K562 (cell line): ENCODE measurements around the gene C3orf80. TPM values are rescaled to one million over a fixed set of nuclear protein-coding genes. Genes with fewer than 3 reads are reported as not detected.

Experiments
- ATAC-seq: fragments of 200-7000 bp; cut with Tn5 transposase; 3 replicates; pipeline ENCODE4 v1.9.1; 2020; ENCODE audit warnings: moderate library complexity
- BruUV-seq: library from RNA; stranded (reverse); fragments of 400-500 nt; replicated peaks from 2 replicates; lab custom pipeline; 2021; lab: Mats Ljungman, UMichigan
- CTCF ChIA-PET: fragments of 300-600 bp; formaldehyde crosslinking; extraction: SDS; loops from one replicate; lab custom pipeline; 2021; ENCODE audit warnings: low intra/inter-chr PET ratio; lab: Yijun Ruan, JAX
- POLR2A ChIA-PET: fragments of 300-600, 350-650 bp; sonication (Branson Sonifier 250); formaldehyde crosslinking; extraction: SDS; loops from one replicate; lab custom pipeline; 2021; ENCODE audit warnings: antibody characterized with exemption, inconsistent platforms; lab: Yijun Ruan, JAX
- DNase-seq, 4 experiments: peaks; one replicate each; pipeline versions ENCODE4 v3.0.0 to v3.0.0-alpha.2; 2011 to 2018; ENCODE audit warnings: low spot score in 3 of 4, mixed read lengths in 3 of 4; ENCODE audit errors: extremely low read depth in 1 of 4
- FAIRE-seq: peaks from 2 replicates; lab custom pipeline; 2011; peaks lifted over from hg19 to GRCh38; lab: Jason Lieb, UNC
- H2AFZ ChIP-seq: 2 replicates; pipeline ENCODE4 v1.6.0; 2011; ENCODE audit warnings: low read depth, low read length, control low read depth, inconsistent platforms
- H3K27ac ChIP-seq: fragments of 200-600 bp; 3 replicates; pipeline ENCODE4 v1.8.0; 2011; ENCODE audit warnings: low read depth, mild to moderate bottlenecking, control low read depth, inconsistent platforms, low read length, moderate library complexity, mixed read lengths; ENCODE audit errors: extremely low read depth
- H3K27me3 ChIP-seq, 2 experiments: fragments of 300-600 bp in 1 of 2; 2 replicates in 1 of 2; 3 replicates in 1 of 2; pipeline versions ENCODE4 v1.6.0 to v1.8.0; 2011; ENCODE audit warnings: inconsistent platforms in 2 of 2, low read length in 2 of 2, mild to moderate bottlenecking in 1 of 2, mixed read lengths in 1 of 2, moderate library complexity in 1 of 2; ENCODE audit not compliant: control insufficient read depth in 2 of 2, insufficient read depth in 2 of 2
- H3K36me3 ChIP-seq: fragments of 300-600 bp; 3 replicates; pipeline ENCODE4 v1.8.0; 2011; ENCODE audit warnings: mild to moderate bottlenecking, low read length, inconsistent platforms; ENCODE audit not compliant: control insufficient read depth, insufficient read depth
- H3K4me1 ChIP-seq, 2 experiments: fragments of 200-600 bp in 1 of 2; replicated peaks in 1 of 2; 2 replicates in 1 of 2; 3 replicates in 1 of 2; pipeline versions ENCODE4 v1.5.1 to v1.8.0; 2011; ENCODE audit warnings: inconsistent platforms in 2 of 2, low read length in 2 of 2, mild to moderate bottlenecking in 1 of 2, mixed read lengths in 1 of 2, moderate library complexity in 1 of 2; ENCODE audit not compliant: control insufficient read depth in 2 of 2, insufficient read depth in 2 of 2
- H3K4me2 ChIP-seq: 2 replicates; pipeline ENCODE4 v1.6.1; 2011; ENCODE audit warnings: low read length, control low read depth, inconsistent platforms, mixed read lengths; ENCODE audit not compliant: insufficient read depth
- H3K4me3 ChIP-seq: fragments of 200-600 bp; sonication (generic), shearing (Covaris generic); 2 replicates; pipeline ENCODE4 v1.5.1; 2016; ENCODE audit warnings: control low read depth, inconsistent platforms
- H3K79me2 ChIP-seq: fragments of 200-600 bp; 3 replicates; pipeline ENCODE4 v1.8.0; 2011; ENCODE audit warnings: low read length, inconsistent platforms; ENCODE audit not compliant: control insufficient read depth, insufficient read depth
- H3K9ac ChIP-seq, 2 experiments: 2 replicates each; pipeline versions ENCODE4 v1.6.0 to v1.6.1; 2011; ENCODE audit warnings: low read depth in 2 of 2, low read length in 2 of 2, control low read depth in 1 of 2, inconsistent platforms in 1 of 2, mild to moderate bottlenecking in 1 of 2, mixed read lengths in 1 of 2; ENCODE audit not compliant: insufficient read depth in 1 of 2
- H3K9me1 ChIP-seq: one replicate; pipeline ENCODE4 v1.6.0; 2011; ENCODE audit warnings: inconsistent platforms, mild to moderate bottlenecking, low read length, moderate library complexity; ENCODE audit not compliant: control insufficient read depth, insufficient read depth
- H3K9me3 ChIP-seq: replicated peaks from 2 replicates; pipeline ENCODE4 v1.5.1; 2011; ENCODE audit warnings: low read depth, low read length, inconsistent platforms; ENCODE audit not compliant: control insufficient read depth, insufficient read depth
- H4K20me1 ChIP-seq: replicated peaks from 2 replicates; pipeline ENCODE4 v1.6.1; 2011; ENCODE audit warnings: low read length, inconsistent platforms, mixed read lengths; ENCODE audit not compliant: control insufficient read depth, insufficient read depth
- CBFA2T3 ChIP-seq: fragments of 450-650 bp; IDR thresholded peaks from 2 replicates; pipeline ENCODE4 v1.6.1; 2017
- CBX3 ChIP-seq, 2 experiments: IDR thresholded peaks; 1 replicate in 1 of 2; 2 replicates in 1 of 2; pipeline ENCODE4 v1.6.1; 2012; ENCODE audit warnings: inconsistent platforms in 2 of 2, low read length in 2 of 2, borderline replicate concordance in 1 of 2, control low read depth in 1 of 2
- HCFC1 ChIP-seq: IDR thresholded peaks from 2 replicates; pipeline ENCODE4 v1.6.1; 2012; ENCODE audit warnings: low read depth, low read length, improper control_type of control experiment
- MITF ChIP-seq: IDR thresholded peaks from 2 replicates; pipeline ENCODE4 v1.6.1; 2014; ENCODE audit warnings: antibody characterized with exemption
- TAF7 ChIP-seq: fragments of 450-650 bp; IDR thresholded peaks from 2 replicates; pipeline ENCODE4 v1.6.1; 2016; ENCODE audit warnings: missing genetic modification characterization, missing compliant biosample characterization
- XRCC3 ChIP-seq: fragments of 450-650 bp; IDR thresholded peaks from 2 replicates; pipeline ENCODE4 v1.6.1; 2017; ENCODE audit warnings: mild to moderate bottlenecking, moderate library complexity
- WGBS: fragments of 100-300 bp; shearing (Covaris generic); methylation state at CpG from one replicate; pipeline ENCODE4 v1.1.6; 2016; ENCODE audit warnings: low coverage, mixed read lengths; ENCODE audit not compliant: insufficient coverage; ENCODE audit errors: missing lambda C conversion rate; 5-methylcytosine and 5-hydroxymethylcytosine counted together
- in situ Hi-C: fragments of 300-500 bp; cut with MboI; formaldehyde crosslinking; loops from 4 replicates; pipeline ENCODE4 v1.15.0; 2018; ENCODE audit warnings: inconsistent platforms, mixed read lengths
- intact Hi-C: fragments of 100-400 bp; cut with micrococcal nuclease; formaldehyde crosslinking; loops from 2 replicates; pipeline ENCODE4 v1.14.2; 2022
- polyA plus RNA-seq, 8 experiments: library from polyadenylated mRNA; depleted of rRNA in 4 of 8; stranded (reverse) in 5 of 8; unstranded in 3 of 8; fragments of >200 nt; fragmentation: Nextera tagmentation in 2 of 8; fragmentation: Illumina TruSeq in 1 of 8; extraction: Ambion mirVana in 2 of 8; extraction: Trizol in 1 of 8; gene quantifications; 2 replicates each; pipeline versions ENCODE4 v1.2.1 to v1.2.3, GENCODE V29; 2011 to 2014; ENCODE audit warnings: inconsistent platforms in 1 of 8, missing spikeins in 1 of 8
- total RNA-seq, 7 experiments: library from RNA; depleted of rRNA in 6 of 7; stranded (reverse); fragments of >200 nt in 6 of 7; fragmentation: Illumina TruSeq in 2 of 7; extraction: Trizol in 2 of 7; gene quantifications; 2 replicates each; pipeline versions ENCODE4 v1.2.1 to v1.2.3, GENCODE V29; 2011 to 2021; ENCODE audit warnings: low replicate concordance in 1 of 7

The C3orf80 gene
- total and polyA plus RNA-seq, 9 of the 15 experiments (the other 6 are each of a cell fraction or from before 2014, with no cell fraction given): 0.03 to 0.75 (median 0.07) TPM

DNA sequence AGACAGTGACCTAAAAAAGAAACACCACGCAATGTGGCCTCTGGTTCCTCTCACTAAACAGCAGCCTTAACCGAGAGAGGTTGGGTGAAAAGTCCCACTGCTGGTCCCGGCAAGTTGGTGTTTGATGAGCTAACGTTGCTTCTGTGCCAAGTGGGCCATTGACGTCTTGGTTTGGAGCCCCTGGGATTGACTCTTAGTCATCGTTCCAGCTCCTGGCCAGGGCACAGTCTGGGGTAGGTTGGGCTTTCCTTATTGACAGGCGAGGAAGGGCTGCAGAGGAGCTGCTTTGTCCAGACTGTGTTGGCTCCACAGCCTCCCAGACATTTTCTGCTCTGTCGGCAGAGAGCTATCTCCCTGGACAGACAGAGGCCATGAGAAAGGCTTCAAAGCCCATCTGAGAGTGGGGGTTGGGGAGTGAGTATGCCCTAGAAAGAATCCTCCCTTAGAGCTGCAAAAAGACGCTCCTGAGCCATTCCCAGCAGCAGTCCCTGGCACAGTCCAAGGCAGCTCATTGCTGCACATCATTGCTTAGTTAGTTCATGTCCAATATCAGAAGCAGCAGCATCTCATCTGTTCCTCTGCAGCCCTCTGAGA lies 28.6 kb upstream of the C3orf80 start:
- Histone ChIP-seq H3K4me1 (no peaks in the 10 kb centered on the region), H3K9me1 (no peaks in the 10 kb centered on the region), H3K36me3 (no peaks in the 10 kb centered on the region), H2AFZ (no peak overlapping the region), H3K9me3 (no peaks in the 10 kb centered on the region), H3K27me3 (no peaks in the 10 kb centered on the region; a peak in 2 of 5 replicates), H3K4me2 (no peak overlapping the region), H3K4me3 (no peak overlapping the region), H3K79me2 (no peaks in the 10 kb centered on the region), H3K27ac (no peak overlapping the region), H3K9ac (no peak overlapping the region), H4K20me1 (no peaks in the 10 kb centered on the region)
- ChIA-PET CTCF (interaction anchor here (0.6 kb wide), 1 partner anchor 724 kb away, joined by 3 read pairs; no protein-coding TSS in a partner anchor), POLR2A (interaction anchor here (1.0 to 1.6 kb wide), 2 partner anchors 10 to 20 kb away, joined by 3 to 7 read pairs; no protein-coding TSS in a partner anchor)
- DNase-seq (no peak), FAIRE-seq (no peak), ATAC-seq (no peak)
- WGBS: 0% methylated on average over 9 of the region's 9 CpGs
- in situ Hi-C loops: no loop called here
- intact Hi-C loops: no loop called here
- no TSS peak for BruUV-seq
- TF ChIP-seq MITF (no peak), HCFC1 (no peak), CBFA2T3 (no peak), TAF7 (tag) (no peak), CBX3 (IDR thresholded peaks at IDR 0.05; ENCODE audit: borderline replicate concordance in 1 of 2, low read length in 2 of 2) (no peak), XRCC3 (no peak)
